Amygdala (tissue), 56 donors: Measurements from ENCODE around the gene F9.

Source experiments
- DNase-seq, 56 donors: peaks; one replicate each; lab custom pipeline; 2025; lab: John Stamatoyannopoulos, UW

Gene F9

GRCh38 chrX:139585613-139586012 lies 55.1 kb downstream of the F9 start:
- DNase-seq = no peak

GRCh38 chrX:139596068-139596467 lies 65.5 kb downstream of the F9 start:
- DNase-seq = no peak

GRCh38 chrX:139600105-139600504 lies 69.6 kb downstream of the F9 start:
- DNase-seq = no peak
